HepG2 (cell line): ENCODE results near the gene PRDM7. TPM values are rescaled to one million over a fixed set of nuclear protein-coding genes. Genes with fewer than 3 reads are reported as not detected.

Experiments used
- AHDC1 ChIP-seq: sonication (generic); formaldehyde crosslinking; IDR thresholded peaks from 2 replicates; pipeline ENCODE4 v1.5.1; 2020; ENCODE audit warnings: mild to moderate bottlenecking, missing genetic modification reagents, borderline replicate concordance
- AHR ChIP-seq: IDR thresholded peaks from 2 replicates; pipeline ENCODE4 v1.6.1; 2018; ENCODE audit warnings: missing genetic modification reagents, missing compliant biosample characterization
- AKNA ChIP-seq: sonication (generic); formaldehyde crosslinking; IDR thresholded peaks from 2 replicates; pipeline ENCODE4 v1.4.0; 2020; ENCODE audit warnings: missing genetic modification reagents, borderline replicate concordance
- EHMT2 ChIP-seq: fragments of 200-600 bp; sonication (generic); IDR thresholded peaks from 2 replicates; pipeline ENCODE4 v1.7.0; 2017; ENCODE audit warnings: antibody characterized with exemption, low read depth, low read length, borderline replicate concordance
- HOXA3 ChIP-seq: sonication (generic); formaldehyde crosslinking; IDR thresholded peaks from 2 replicates; pipeline ENCODE4 v1.5.0; 2020; ENCODE audit warnings: missing genetic modification reagents
- KDM3A ChIP-seq: IDR thresholded peaks from 2 replicates; pipeline ENCODE4 v1.6.1; 2018; ENCODE audit warnings: low read depth, missing compliant biosample characterization
- KLF12 ChIP-seq: sonication (generic); formaldehyde crosslinking; IDR thresholded peaks from 2 replicates; pipeline ENCODE4 v1.4.0; 2020; ENCODE audit warnings: missing genetic modification reagents, borderline replicate concordance
- KLF6 ChIP-seq: IDR thresholded peaks from 2 replicates; pipeline ENCODE4 v1.8.0; 2016; ENCODE audit warnings: missing biosample characterization, missing genetic modification reagents
- PRPF4 ChIP-seq: fragments of 200-400 bp; formaldehyde crosslinking; IDR thresholded peaks from 2 replicates; pipeline ENCODE4 v1.6.1; 2016; ENCODE audit warnings: low read length, low read depth; ENCODE audit not compliant: poor library complexity, severe bottlenecking
- RBM22 ChIP-seq: fragments of 200-400 bp; formaldehyde crosslinking; optimal IDR thresholded peaks from 2 replicates; pipeline ENCODE3; 2017; ENCODE audit warnings: mild to moderate bottlenecking, low read length, moderate library complexity
- ZBTB39 ChIP-seq: sonication (generic); formaldehyde crosslinking; IDR thresholded peaks from 2 replicates; pipeline ENCODE4 v1.5.0; 2020; ENCODE audit warnings: missing genetic modification reagents
- ZFP36L2 ChIP-seq: sonication (generic); formaldehyde crosslinking; IDR thresholded peaks from 2 replicates; pipeline ENCODE4 v1.4.0; 2020; ENCODE audit warnings: missing genetic modification reagents
- ZNF276 ChIP-seq: sonication (generic); formaldehyde crosslinking; IDR thresholded peaks from 2 replicates; pipeline ENCODE4 v1.4.0; 2020; ENCODE audit warnings: mild to moderate bottlenecking, low read depth, missing genetic modification reagents
- ZNF44 ChIP-seq: sonication (generic); formaldehyde crosslinking; IDR thresholded peaks from 2 replicates; pipeline ENCODE4 v1.5.1; 2020; ENCODE audit warnings: mild to moderate bottlenecking, missing genetic modification reagents
- polyA plus RNA-seq, 8 experiments: library from polyadenylated mRNA; depleted of rRNA in 3 of 8; stranded (reverse) in 7 of 8; unstranded in 1 of 8; fragments of >200 nt; fragmentation: Illumina TruSeq in 4 of 8; extraction: Trizol in 4 of 8; gene quantifications; 2 replicates each; pipeline versions ENCODE4 v1.2.1 to v1.2.3, GENCODE V29; 2011 to 2016; ENCODE audit warnings: low read depth in 4 of 8, missing spikeins in 1 of 8, mixed read lengths in 1 of 8; ENCODE audit not compliant: insufficient read depth in 1 of 8
- total RNA-seq, 5 experiments: library from RNA; depleted of rRNA; stranded (reverse); fragments of >200 nt; fragmentation: Illumina TruSeq; extraction: Trizol; gene quantifications; 2 replicates each; pipeline ENCODE4 v1.2.3, GENCODE V29; 2016; ENCODE audit warnings: low read depth in 1 of 5

The PRDM7 gene
- total and polyA plus RNA-seq, 2 of the 13 experiments (the other 11 are each of a cell fraction or from before 2014, with no cell fraction given), result not detected

DNA sequence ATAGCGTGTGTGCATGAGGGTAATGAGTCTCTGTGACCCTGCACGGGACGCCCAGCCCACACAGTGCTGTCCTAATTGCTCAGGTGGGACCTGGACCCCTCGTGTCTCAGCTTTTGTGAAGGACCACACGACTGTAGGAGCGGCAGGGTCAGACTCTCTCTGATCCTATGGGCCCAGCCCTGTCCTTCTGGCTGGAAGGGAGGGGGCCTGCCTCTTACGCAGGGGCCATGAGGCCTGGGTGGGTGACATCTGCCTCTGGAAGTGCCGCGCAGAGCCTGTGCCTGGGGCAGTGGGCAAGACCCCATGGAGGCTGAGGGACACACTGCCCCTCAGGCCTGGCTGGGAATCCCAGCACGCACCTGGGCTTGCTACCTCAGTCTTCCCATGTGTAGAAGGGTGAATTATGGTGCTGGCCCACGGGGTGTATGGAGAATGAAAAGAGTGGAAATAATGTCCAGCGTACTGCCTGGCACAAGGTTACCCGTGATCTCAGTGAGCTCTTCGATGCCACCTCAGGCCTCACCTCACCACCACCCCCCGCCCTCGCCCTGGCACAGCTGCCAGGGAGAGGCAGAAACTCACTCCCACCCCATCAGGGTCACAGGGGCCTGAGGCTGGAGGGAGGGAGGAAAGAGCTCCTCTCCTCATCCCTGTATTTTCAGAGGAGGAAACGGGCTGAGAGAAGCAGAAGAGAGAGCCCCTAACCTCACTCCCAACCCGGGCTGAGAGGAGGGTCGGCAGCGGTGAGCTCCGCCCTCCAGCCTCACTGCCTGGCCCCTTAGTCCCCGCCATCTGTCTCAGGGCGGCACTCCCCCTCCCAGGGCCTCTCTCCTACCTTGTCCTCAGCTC lies 30.8 kb downstream of the PRDM7 start (continued):
- TF ChIP-seq HOXA3 (no peak), PRPF4 (no peak), AHDC1 (CRISPR knock-in tag) (0 out of 2 replicates have a peak, but pooled peaks have one; percentile 11), KLF12 (CRISPR knock-in tag) (no peak), KLF6 (CRISPR knock-in tag) (no peak), KDM3A (CRISPR knock-in tag) (0 out of 2 replicates have a peak, but pooled peaks have one; percentile 27), AHR (CRISPR knock-in tag) (no peak), ZNF276 (CRISPR knock-in tag) (no peak), AKNA (CRISPR knock-in tag) (no peak), EHMT2 (no peak), ZBTB39 (CRISPR knock-in tag) (no peak), ZNF44 (CRISPR knock-in tag) (no peak), ZFP36L2 (no peak), RBM22 (peak; percentile 25)
